HG02840 (cell line): Measurements from ENCODE around the gene MCOLN3.
"Not testable (repeated sequence)": the region's sequence is repeated elsewhere in the genome, so short reads cannot be mapped to it uniquely, and the experiment has no call there.

Experiments
- ATAC-seq: cut with Tn5 transposase; IDR thresholded peaks from one replicate; pipeline ENCODE4 v1.9.1; 2021; ENCODE audit warnings: mild to moderate bottlenecking, moderate library complexity, moderate number of reproducible peaks; ENCODE audit not compliant: unreplicated experiment, low FRiP score

The MCOLN3 gene

GRCh38 chr1:85054664-85055063 is 6.4 kb upstream of the MCOLN3 start:
- ATAC-seq, result no peak

DNA sequence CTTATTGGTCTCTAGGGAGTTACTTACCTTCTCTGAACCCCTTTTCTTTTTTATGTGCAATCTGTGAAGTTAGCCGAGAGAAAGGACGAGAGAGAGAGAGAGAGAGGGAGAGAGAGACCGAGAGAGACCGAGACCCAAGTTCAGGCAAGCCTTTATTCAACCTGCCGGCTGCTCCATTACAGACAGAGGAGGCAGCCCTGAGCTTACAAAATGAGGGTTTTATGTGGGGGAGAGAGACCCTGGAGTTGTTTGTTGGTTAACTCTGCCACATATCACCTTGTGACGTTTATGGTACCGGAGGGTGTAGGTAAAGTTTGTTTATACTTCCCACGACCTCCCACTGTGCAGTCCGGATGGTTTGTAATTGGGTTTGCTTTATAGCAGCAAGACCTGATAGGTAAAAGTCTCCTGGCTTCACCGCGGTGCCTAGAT is 1.5 kb upstream of the MCOLN3 start:
- ATAC-seq, result no peak

DNA sequence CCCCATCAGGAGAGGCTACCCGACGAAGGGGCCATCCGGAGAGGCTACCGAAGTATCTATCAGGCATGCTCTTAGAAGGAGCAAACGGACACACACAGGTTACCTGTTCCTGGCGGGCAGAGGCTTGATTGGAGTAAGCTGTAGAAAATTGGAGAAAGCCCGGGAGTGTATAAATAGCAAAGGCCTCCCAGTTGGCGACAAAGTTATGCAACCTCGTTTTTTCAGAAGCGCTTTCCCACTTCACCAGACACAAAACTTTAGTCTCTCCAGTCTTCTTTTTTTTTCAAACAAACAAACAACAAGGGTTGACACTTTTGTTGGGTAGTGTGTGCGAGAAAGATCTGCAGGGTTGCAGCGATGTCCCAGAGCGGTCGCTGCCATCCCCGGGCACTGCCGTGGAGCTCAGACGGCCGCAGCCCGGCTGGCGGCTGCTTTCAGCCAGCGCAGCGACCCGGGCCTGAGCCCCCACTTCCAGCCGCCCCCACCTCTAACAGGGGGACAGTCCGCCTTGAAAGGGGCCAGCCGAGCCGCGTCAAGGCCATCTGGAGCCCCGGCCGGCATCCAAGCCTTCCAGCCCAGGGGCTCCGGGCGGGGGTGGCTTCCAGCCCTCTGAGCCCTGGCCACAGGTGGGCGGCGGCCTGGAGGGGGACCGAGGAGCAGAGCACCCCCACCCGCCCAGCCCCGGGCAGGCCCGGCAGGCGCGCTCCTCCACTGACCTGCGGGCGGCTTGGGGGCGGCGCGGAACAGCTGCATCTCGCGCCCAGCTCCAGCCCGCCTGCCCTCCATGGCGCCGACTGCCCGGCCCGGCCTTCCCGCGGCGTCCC is 616 bp downstream of the MCOLN3 start:
- ATAC-seq, result peak; percentile 56

DNA sequence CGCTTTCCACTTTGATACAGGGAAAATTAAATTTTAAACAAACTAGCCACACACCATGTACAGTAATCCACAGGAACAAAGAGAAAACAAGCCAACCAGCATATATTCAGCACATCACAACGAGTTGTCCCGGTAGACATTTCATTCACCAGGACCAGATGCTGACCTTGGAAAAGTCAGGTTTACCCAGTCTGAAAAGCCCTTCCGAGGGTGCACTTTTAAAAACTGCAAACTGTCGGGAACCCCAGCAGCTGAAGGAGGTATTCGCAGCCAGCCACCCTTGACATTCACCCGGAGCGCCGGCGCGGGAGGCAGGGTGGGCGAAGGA is 1.2 kb downstream of the MCOLN3 start:
- no peak for ATAC-seq

DNA sequence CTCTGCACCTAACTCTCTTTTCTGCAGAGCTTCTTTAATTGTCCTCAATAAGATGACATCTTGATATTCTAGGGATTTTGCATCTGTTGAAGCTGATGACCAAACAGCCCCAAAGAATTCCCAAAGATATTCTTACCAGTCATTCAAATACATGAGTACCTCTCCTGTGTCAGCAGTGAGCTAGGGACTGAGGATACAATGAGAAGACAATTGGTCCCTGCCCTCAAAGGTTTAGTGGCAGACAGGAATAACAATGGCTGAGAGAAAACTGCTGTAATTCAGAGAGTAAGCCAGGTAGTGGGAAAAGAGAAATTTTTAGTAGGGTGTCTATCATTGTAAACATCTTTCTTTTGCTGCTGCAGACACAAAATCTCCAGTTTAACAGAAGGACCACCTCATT is 5.9 kb downstream of the MCOLN3 start:
- ATAC-seq, result no peak

GRCh38 chr1:85041793-85042192 is 6.5 kb downstream of the MCOLN3 start:
- ATAC-seq, result no peak

GRCh38 chr1:85033221-85033620 is 15.1 kb downstream of the MCOLN3 start:
- ATAC-seq, result no peak

DNA sequence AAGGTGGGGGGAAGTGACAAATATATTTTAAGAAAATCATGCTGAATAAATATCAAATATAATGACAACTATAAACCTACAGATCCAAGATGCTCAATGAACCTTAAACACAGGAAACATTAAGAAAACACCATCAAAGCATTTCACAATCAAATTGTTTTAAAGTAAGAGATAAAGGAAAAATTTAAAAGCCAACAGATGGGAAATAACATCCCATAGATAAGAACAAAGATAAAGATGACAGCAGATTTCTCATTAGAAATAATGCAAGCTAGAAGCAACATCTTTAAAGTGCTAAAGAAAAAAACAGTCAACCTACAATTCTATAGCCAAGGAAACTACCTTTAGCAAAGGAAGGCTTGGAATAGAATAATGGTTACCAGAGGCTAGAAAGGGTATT is 17.8 kb downstream of the MCOLN3 start:
- ATAC-seq, result no peak

- ATAC-seq, result no peak
Measured at GRCh38 chr1:85028151-85028550, 20.1 kb downstream of the MCOLN3 start.

- peak; percentile 82 for ATAC-seq
Measured at GRCh38 chr1:85027242-85027983, 20.9 kb downstream of the MCOLN3 start.

- ATAC-seq, result no peak
Measured at GRCh38 chr1:85025940-85026339, 22.4 kb downstream of the MCOLN3 start.

DNA sequence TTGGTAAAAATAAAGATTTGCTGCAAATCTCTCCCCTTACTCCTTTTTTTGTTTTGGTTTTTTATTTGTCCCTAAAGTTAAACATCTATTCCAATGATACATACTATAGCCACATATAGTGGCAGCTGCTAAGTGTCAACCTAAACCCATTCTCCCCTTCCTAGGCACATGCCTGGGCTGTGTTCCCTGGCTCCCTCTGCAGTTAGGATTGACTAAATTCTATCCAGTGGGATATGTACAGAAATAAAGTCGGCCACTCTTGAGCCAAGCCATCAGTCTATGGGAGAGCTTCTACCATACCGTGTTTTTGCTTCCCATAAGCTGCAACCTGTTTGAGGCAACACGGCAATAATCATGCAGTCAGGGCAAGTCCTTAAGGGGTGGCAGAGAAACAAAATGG is 23.6 kb downstream of the MCOLN3 start:
- no peak for ATAC-seq

GRCh38 chr1:85022700-85023099 is 25.6 kb downstream of the MCOLN3 start:
- ATAC-seq, result no peak

- no peak for ATAC-seq
Measured at GRCh38 chr1:85019994-85020393, 28.3 kb downstream of the MCOLN3 start.

DNA sequence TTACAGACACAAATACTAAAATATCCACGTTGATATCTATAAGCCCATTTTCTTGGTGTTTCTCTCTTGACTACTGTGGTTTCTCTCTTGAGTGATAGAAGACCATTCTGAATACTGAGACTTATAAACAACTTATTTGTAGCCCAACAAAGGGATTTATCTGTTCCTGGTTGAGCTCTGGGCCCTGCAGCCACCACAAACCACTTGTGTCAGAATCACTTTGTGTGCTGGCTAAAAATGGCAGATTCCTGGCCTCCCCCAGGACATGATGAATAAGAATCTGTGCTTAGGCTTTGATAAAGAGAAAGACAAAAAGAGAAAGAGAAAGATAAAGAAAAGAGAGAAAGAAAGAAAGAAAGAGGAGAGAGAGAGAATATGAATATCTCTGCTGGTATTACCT is 32.5 kb downstream of the MCOLN3 start:
- no peak for ATAC-seq

DNA sequence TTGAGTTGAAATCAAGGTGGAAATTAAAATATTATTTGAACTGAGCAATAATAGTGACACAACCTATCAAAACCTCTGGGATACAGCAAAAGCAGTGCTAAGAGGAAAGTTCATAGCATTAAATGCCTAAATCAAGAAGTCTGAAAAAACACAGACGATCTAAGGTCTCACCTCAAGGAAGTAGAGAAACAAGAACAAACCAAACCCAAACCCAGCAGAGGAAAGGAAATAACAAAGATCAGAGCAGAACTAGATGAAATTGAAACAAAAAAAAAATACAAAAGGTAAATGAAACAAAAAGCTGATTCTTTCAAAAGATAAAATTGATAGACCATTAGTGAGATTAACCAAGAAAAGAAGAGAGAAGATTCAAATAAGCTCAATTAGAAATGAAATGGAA is 42.7 kb downstream of the MCOLN3 start:
- not testable (repeated sequence) for ATAC-seq

- no peak for ATAC-seq
Measured at GRCh38 chr1:85001742-85002141, 46.6 kb downstream of the MCOLN3 start.

GRCh38 chr1:84998642-84999280 is 49.5 kb downstream of the MCOLN3 start:
- peak; percentile 29 for ATAC-seq

- ATAC-seq, result no peak
Measured at GRCh38 chr1:84997667-84998600, 50.4 kb downstream of the MCOLN3 start.
